ENCODE data around the gene NHP2. TPM values are rescaled to one million over a fixed set of nuclear protein-coding genes. Genes with fewer than 3 reads are reported as not detected.
A peak's percentile ranks its signal among the peaks of the same experiment; 100 is the strongest.

Gene NHP2
- total RNA-seq (10 to 100 TPM; 42.2 to 44.5 TPM), total RNA-seq (14.2 to 199 (median 38.1) reads per million in 172 experiments)
- 118 TPM for polyA plus RNA-seq (2013, experiment 1 of 2)
- polyA plus RNA-seq (2013, experiment 2 of 2) = 86.8 TPM

GRCh38 chr5:178153530-178154340 lies at the start of gene NHP2:
NHP2 (minus strand) TSS chr5:178153885; CDS start chr5:178153817, 68 bp downstream.
- Mint-ChIP-seq H3K4me1 (ENCODE audit: low read depth) (peaks cover 24% of the 10 kb centered on the region), H3K4me3 (peak within 1 kb of the TSS; percentile 91), H3K36me3 (ENCODE audit: low read depth) (peaks cover 40% of the 10 kb centered on the region), H3K27ac (peak within 1 kb of the TSS; percentile 83), H3K27me3 (no peaks in the 10 kb centered on the region), H3K9me3 (no peaks in the 10 kb centered on the region)
- intact Hi-C loops (cut with DNase I, micrococcal nuclease) = loop anchor here in 1 of 2 experiments (2.0 to 10.0 kb wide), 4 partner anchors 53 to 849 kb away; partner anchors contain the start of genes B4GALT7, LMAN2, PRELID1 and RAB24
- no peaks in the 10 kb centered on the region for H3K9me3 ChIP-seq (ENCODE audit: control insufficient read depth in 1 of 2, insufficient read depth in 1 of 2, low read length in 2 of 2)
- CTCF ChIA-PET = interaction anchor here (0.8 to 1.1 kb wide), 4 partner anchors 10 to 50 kb away, joined by 3 to 6 read pairs (median 4); partner anchors contain the start of gene HNRNPAB
- TF ChIP-seq CTCF (IDR thresholded peaks at IDR 0.05) = no peak
- ATAC-seq (ENCODE audit: poor library complexity) (peak; percentile 98), DNase-seq (peak; percentile 94 to 100 (median 97))
- peak within 1 kb of the TSS; percentile 76 for H3K4me3 ChIP-seq (ENCODE audit: low read length)
- peaks cover 35% of the 10 kb centered on the region for H3K4me1 ChIP-seq (ENCODE audit: insufficient read depth, low read length)
- peak within 1 kb of the TSS; percentile 28 to 29 for H3K27ac ChIP-seq (ENCODE audit: low read depth in 1 of 2, low read length in 2 of 2)
- H3K27me3 ChIP-seq (ENCODE audit: control insufficient read depth in 1 of 2, insufficient read depth in 2 of 2, low read length in 2 of 2) = no peaks in the 10 kb centered on the region
- POLR2A ChIA-PET = interaction anchor here (0.6 to 2.5 kb wide), 15 partner anchors 10 to 1397 kb away, joined by 3 to 23 read pairs (median 4); partner anchors contain the start of genes HNRNPAB, RMND5B, RUFY1 and TMED9
- H3K36me3 ChIP-seq (ENCODE audit: insufficient read depth, low read length) = peaks cover 33% of the 10 kb centered on the region

GRCh38 chr5:178202541-178202940 lies 48.9 kb upstream of the NHP2 start:
- Mint-ChIP-seq H3K9me3 (no peaks in the 10 kb centered on the region), H3K4me1 (ENCODE audit: low read depth) (peaks cover 26% of the 10 kb centered on the region), H3K36me3 (ENCODE audit: low read depth) (peaks cover 28% of the 10 kb centered on the region), H3K27me3 (peaks cover 4% of the 10 kb centered on the region), H3K27ac (no peak overlapping the region), H3K4me3 (peak overlapping the region; percentile 75)
- ChIA-PET POLR2A (no interaction called here), CTCF (no interaction called here)
- Histone ChIP-seq H3K36me3 (ENCODE audit: insufficient read depth, low read length) (peaks cover 14% of the 10 kb centered on the region), H3K4me1 (ENCODE audit: insufficient read depth, low read length) (peaks cover 29% of the 10 kb centered on the region), H3K27me3 (ENCODE audit: control insufficient read depth in 1 of 2, insufficient read depth in 2 of 2, low read length in 2 of 2) (no peaks in the 10 kb centered on the region), H3K9me3 (ENCODE audit: control insufficient read depth in 1 of 2, insufficient read depth in 1 of 2, low read length in 2 of 2) (no peaks in the 10 kb centered on the region), H3K4me3 (ENCODE audit: low read length) (no peak overlapping the region), H3K27ac (ENCODE audit: low read depth in 1 of 2, low read length in 2 of 2) (no peak overlapping the region)
- intact Hi-C loops (cut with DNase I, micrococcal nuclease) = loop anchor here in 1 of 2 experiments (5.0 to 10.0 kb wide), 2 partner anchors 650 to 1558 kb away; partner anchors contain the start of genes FAM193B and TSPAN17
- DNase-seq (peak in 1 of 14 experiments; percentile 8), ATAC-seq (ENCODE audit: poor library complexity) (no peak)
- no peak for TF ChIP-seq CTCF (IDR thresholded peaks at IDR 0.05)

- peaks cover 20% of the 10 kb centered on the region for H3K4me1 Mint-ChIP-seq (ENCODE audit: low read depth)
- H3K27me3 Mint-ChIP-seq = peaks cover 4% of the 10 kb centered on the region
- DNase-seq (peak in 1 of 14 experiments; percentile 15), ATAC-seq (ENCODE audit: poor library complexity) (no peak)
- Histone ChIP-seq H3K27me3 (ENCODE audit: control insufficient read depth in 1 of 2, insufficient read depth in 2 of 2, low read length in 2 of 2) (no peaks in the 10 kb centered on the region), H3K36me3 (ENCODE audit: insufficient read depth, low read length) (peaks cover 7% of the 10 kb centered on the region), H3K4me1 (ENCODE audit: insufficient read depth, low read length) (peaks cover 22% of the 10 kb centered on the region), H3K27ac (ENCODE audit: low read depth in 1 of 2, low read length in 2 of 2) (no peak overlapping the region), H3K9me3 (ENCODE audit: control insufficient read depth in 1 of 2, insufficient read depth in 1 of 2, low read length in 2 of 2) (no peaks in the 10 kb centered on the region), H3K4me3 (ENCODE audit: low read length) (no peak overlapping the region)
- H3K9me3 Mint-ChIP-seq = no peaks in the 10 kb centered on the region
- TF ChIP-seq CTCF (IDR thresholded peaks at IDR 0.05) = no peak
- peak overlapping the region; percentile 9 for H3K27ac Mint-ChIP-seq
- ChIA-PET CTCF (no interaction called here), POLR2A (no interaction called here)
- peaks cover 22% of the 10 kb centered on the region for H3K36me3 Mint-ChIP-seq (ENCODE audit: low read depth)
- intact Hi-C loops (cut with DNase I, micrococcal nuclease) = loop anchor here in 1 of 2 experiments (5.0 to 10.0 kb wide), 2 partner anchors 650 to 1557 kb away; partner anchors contain the start of genes FAM193B and TSPAN17
- peak overlapping the region; percentile 76 for H3K4me3 Mint-ChIP-seq
Observed at GRCh38 chr5:178201927-178202235, 48.2 kb upstream of the NHP2 start.

Data from CD4-positive, alpha-beta T cell (primary cell).